Upper lobe of left lung (tissue), 4 donors: ENCODE results near the gene ZCCHC7.

ENCODE experiments used
- EP300 ChIP-seq, 4 donors: sonication (generic); formaldehyde crosslinking; IDR thresholded peaks; one replicate each; pipeline ENCODE4 v1.5.1; 2017; ENCODE audit warnings: antibody characterized with exemption in 4 of 4, control low read depth in 2 of 4
- POLR2AphosphoS5 ChIP-seq, 2 donors: sonication (generic); formaldehyde crosslinking; IDR thresholded peaks; one replicate each; pipeline ENCODE4 v1.5.1; 2017; ENCODE audit warnings: antibody characterized with exemption in 2 of 2
- TF ChIP-seq, protein P1 (sequence below), 6 experiments: fragments of 450-650 bp in 4 of 6; fragments of 200-600 bp in 2 of 6; sonication (generic) in 2 of 6; IDR thresholded peaks; one replicate each; pipeline ENCODE4 v1.5.1; 2016 to 2019; ENCODE audit warnings: antibody characterized with exemption in 6 of 6

GRCh38 chr9:37338218-37338617, 217.8 kb downstream of the ZCCHC7 start:
- TF ChIP-seq, protein P1, sequence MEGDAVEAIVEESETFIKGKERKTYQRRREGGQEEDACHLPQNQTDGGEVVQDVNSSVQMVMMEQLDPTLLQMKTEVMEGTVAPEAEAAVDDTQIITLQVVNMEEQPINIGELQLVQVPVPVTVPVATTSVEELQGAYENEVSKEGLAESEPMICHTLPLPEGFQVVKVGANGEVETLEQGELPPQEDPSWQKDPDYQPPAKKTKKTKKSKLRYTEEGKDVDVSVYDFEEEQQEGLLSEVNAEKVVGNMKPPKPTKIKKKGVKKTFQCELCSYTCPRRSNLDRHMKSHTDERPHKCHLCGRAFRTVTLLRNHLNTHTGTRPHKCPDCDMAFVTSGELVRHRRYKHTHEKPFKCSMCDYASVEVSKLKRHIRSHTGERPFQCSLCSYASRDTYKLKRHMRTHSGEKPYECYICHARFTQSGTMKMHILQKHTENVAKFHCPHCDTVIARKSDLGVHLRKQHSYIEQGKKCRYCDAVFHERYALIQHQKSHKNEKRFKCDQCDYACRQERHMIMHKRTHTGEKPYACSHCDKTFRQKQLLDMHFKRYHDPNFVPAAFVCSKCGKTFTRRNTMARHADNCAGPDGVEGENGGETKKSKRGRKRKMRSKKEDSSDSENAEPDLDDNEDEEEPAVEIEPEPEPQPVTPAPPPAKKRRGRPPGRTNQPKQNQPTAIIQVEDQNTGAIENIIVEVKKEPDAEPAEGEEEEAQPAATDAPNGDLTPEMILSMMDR (IDR thresholded peaks at IDR 0.05), result no peak
- no peak for TF ChIP-seq POLR2AphosphoS5 (IDR thresholded peaks at IDR 0.05)
- TF ChIP-seq EP300 (IDR thresholded peaks at IDR 0.05), result no peak
